ENCODE results near the gene PROX2.

Gene PROX2, protein sequence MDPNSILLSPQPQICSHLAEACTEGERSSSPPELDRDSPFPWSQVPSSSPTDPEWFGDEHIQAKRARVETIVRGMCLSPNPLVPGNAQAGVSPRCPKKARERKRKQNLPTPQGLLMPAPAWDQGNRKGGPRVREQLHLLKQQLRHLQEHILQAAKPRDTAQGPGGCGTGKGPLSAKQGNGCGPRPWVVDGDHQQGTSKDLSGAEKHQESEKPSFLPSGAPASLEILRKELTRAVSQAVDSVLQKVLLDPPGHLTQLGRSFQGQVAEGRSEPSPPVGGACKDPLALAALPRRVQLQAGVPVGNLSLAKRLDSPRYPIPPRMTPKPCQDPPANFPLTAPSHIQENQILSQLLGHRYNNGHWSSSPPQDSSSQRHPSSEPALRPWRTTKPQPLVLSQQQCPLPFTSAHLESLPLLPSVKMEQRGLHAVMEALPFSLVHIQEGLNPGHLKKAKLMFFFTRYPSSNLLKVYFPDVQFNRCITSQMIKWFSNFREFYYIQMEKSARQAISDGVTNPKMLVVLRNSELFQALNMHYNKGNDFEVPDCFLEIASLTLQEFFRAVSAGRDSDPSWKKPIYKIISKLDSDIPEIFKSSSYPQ

DNA sequence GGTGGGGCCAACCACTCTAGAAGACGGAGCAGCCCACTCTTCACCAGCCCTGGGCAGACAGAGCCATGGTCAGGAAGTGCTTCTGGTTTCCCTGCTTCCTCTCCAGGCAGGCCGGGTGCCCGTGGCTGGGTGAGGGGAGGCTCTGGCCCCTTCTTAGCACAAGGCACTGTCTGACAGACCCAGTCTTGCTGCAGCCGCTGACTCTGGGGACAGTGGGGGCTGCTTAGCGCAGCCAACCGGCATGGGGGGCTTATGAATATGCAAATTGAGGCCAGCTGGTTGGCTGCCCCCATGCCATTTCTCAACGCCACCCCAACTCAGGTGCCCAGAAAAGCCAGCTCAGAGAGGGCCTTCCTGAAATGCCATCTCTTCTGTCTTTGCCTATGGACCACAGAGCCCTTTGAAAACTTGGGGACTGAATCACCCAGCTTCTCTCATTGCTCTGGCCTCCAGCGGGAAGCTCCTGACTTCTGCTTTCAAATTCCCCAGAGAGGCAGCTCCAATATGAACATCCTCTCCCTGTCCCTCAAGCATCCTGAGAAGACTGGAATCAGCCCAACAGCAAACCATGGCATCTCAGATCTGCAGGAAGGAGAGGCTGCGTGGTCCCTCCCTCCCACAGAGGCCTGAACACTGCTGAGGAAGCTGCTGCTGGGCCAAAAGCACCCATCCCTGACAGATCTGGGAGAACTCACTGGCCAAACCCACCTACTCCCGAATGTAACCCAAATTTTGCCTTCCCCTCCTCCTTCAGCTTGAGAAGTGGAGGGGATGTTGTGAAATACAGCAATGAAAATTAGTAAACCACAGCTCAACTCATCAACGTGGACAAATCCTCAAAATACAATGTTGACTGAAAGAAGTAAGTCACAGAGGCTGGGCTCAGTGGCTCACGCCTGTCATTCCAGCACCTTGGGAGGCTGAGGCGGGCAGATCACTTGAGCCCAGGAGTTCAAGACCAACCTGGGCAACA is at the start of gene PROX2:
PROX2 (minus strand) TSS at position 205 of the 973 bp plus-strand sequence. CDS start 12,311 bp downstream, outside the sequence.
- no peak for DNase-seq

DNA sequence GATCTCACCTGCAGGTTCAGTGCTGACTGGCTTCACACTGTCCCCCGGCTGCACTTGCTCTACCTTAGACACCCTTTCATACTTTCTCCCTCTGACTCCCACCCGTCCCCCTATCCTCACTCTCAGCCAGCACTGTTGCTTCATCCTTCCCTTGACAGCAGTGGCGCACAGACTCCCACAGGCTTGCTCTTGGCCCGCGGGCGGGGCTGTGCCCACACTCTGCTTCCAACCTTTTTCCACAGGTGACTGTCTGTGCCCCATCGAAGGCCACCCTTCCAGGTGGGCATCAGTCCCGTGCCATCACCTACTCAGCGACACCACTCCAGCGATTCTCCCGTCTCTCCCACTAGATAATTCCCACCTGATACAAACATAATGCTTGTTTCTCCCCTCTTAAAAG is 48.1 kb upstream of the PROX2 start:
- DNase-seq, result no peak

DNA sequence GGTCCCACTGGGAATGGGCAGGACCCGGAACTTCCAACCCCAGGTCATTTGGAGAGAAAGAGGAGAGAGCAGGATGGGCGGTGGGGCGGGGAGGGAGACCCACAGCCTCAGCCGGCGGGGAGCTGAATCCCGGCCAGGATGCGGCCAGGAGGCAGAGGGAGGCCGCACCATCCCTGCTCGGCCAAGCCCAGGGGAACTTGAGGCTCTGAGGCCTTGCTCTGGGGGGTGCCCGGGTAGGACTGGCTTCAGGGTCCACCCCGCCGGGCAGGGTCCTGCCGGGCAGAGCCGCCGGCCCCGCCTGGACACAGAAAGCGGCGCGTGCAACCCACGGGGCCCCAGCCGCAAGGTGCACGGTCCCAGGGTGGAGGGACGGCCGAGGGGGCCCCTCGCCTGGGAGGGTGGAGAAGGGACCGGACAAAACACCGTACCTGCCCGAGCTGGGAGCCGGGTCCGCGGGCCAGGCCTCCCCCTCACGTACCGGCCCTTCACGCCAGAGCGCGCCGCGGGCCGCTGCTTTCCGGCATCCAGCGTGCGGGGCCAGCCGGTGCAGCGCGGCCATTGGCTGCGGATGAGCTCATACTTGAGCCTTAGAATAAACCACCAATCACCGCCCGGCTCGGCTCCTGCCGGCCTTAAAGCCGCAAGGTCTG is 46.9 kb upstream of the PROX2 start, which contains the start of gene RPS6KL1:
RPS6KL1 (minus strand) TSS at position 509 of the 650 bp plus-strand sequence. CDS start 1,719 bp downstream, outside the sequence.
- DNase-seq, result peak; percentile 85

DNA sequence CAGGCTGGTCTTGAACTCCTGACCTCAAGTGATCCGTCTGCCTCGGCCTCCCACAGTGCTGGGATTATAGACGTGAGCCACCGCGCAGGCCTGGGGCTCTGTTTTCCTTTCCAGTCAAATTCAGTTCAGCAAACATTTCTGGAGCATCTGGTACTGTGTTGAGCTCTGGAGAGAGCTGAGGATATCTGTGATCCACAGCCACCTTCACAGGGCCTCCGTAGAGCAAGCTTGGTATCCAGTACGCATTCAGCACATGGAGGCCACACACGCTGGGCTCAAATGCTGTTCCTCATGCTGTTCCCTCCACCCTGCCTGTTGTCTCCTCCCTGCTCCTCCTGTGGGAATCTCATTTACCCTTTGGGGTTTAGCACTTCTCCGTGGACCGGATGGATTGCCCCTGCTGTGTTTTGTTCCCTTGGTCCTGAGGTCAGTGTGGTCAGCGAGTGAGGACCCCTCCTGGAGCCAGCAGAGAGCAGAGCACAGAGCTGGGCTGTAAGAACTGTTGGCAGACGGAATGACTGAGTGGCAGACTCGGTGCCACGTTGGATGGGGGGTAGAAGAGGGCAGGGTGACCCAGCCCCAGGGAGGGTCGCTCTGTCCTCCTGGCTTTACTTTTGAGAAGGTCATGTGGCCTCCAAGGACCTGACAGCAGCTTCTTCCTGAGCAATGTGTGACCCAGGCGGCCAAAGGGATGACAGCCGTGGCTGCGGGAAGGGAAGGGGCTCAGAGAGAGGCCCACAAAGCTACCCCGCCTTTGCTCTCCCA is 46.2 kb upstream of the PROX2 start:
- DNase-seq, result no peak

GRCh38 chr14:74921053-74921620 is 45.2 kb upstream of the PROX2 start:
- DNase-seq, result no peak

DNA sequence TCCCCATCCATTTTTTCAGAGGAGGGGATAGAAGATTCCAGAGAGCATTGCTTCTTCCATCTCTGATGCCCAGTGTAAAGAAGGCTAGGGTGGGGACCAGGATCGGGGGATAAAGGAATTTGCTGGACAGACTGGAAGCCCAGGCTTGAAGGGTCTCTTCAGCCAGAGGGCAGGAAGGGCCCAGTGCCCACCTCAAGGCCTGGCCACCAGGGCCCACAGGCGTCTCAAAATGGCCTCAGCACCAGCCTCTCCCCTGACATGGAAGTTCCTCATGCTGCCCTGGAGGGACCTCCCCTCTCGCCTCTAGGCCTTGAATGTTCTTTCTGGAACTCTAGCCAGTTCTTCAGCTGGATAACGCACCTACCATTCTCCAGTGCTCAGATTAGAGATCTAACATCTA is 44.3 kb upstream of the PROX2 start:
- DNase-seq, result no peak

DNA sequence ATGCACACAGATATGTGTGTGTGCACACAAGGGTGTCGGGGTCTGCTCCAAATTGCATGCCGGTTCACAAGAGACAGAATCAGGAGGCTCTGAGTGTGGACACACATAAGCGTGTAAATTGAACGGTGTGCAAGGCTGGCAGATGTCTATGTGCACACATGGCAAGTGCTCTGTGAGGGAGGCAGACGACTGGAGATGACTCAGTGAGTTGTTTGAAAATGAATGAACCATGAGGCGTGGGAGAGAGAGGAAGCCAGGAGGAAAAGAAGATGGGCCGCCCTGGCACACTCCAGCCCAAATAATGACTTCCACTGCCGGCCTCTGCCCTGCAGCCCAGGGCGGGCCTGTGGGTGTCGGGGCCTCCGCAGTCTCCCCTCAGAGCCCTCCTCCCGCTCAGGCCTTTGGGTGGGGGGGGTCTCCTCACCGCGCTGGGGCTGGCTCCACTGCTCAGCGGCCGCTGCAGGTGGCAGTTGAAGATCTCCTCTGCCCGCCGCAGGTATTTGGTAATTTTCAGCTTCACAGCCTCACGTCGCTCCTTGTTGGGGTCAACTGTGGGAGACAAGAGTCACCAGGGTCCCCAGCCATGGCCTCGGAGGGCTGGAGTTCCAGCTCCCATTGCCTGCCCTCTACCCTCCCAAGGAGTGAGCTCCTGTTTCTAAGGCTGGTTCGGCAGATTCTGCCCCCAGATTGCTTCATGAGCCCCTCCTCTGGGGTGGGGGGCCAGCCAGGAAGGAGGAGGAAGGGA is 43.6 kb upstream of the PROX2 start:
- DNase-seq, result no peak

- no peak for DNase-seq
Observed at GRCh38 chr14:74918380-74918779, 42.4 kb upstream of the PROX2 start.

DNA sequence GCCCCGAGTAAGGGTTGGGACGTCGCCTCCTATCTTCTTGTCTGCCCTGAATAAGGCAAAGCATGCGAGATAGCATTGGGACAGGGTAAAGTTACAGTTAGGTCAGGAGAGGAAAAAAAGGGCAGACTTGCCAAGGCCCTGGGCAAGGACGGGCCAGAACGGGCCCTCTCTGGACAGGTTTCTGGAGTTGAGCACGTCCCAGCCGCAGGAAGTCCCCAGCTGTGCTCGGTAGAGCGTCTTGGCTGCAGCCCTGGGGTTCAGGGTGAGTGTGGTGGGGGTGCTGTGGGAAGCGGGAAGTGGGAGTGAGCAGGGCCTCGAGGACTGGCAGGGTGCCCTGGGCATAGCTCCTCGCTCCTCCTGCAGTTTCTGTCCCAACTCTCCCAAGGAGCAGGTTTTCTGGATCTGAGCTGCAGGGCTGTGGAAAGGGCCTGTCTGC is 41.7 kb upstream of the PROX2 start:
- no peak for DNase-seq

GRCh38 chr14:74917178-74917543 is 41.2 kb upstream of the PROX2 start:
- DNase-seq, result no peak

DNA sequence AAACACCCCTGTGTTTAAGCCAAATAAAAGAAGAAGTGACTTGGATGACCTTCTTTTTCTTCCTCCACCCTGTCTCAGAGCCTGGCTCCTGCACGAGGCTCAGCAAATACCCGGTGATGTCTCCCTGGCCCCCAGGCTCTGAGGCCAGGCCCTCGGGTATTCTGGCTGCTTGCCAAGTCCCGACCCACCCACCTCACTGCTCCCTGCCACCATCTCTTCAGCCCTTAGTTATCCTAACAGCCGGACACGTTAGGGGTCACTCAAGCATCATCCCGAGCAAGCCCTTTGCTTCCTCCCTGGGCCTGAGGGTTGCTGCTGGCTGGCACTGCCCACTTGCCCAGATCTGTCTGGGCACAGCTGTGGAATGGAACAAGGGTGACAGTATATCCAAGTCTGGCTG is 39.9 kb upstream of the PROX2 start:
- DNase-seq, result no peak

GRCh38 chr14:74915426-74915825 is 39.5 kb upstream of the PROX2 start:
- no peak for DNase-seq

GRCh38 chr14:74913986-74914573 is 38.1 kb upstream of the PROX2 start:
- peak; percentile 27 for DNase-seq

GRCh38 chr14:74913393-74913910 is 37.5 kb upstream of the PROX2 start:
- no peak for DNase-seq

DNA sequence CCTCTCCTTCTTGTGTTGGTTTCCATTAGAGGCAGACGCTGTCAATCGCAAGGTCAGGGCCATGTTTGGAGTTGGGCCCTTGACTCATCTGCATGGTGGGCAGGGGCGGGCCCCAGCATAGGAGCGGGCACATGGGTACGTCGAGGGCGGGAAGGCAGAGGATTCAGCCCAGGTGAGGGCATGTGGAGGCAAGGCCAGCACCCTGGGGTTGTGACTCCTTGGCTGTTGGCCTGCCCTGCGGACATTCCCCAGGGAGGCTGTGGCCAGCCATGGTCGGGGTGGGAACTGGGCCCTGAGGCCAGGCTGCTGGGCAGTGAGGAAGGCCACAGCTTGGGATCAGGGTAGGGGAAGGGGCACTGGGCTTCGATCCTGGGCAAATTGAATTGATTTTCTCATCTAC is 36.9 kb upstream of the PROX2 start:
- no peak for DNase-seq

GRCh38 chr14:74912111-74912510 is 36.2 kb upstream of the PROX2 start:
- DNase-seq, result no peak

DNA sequence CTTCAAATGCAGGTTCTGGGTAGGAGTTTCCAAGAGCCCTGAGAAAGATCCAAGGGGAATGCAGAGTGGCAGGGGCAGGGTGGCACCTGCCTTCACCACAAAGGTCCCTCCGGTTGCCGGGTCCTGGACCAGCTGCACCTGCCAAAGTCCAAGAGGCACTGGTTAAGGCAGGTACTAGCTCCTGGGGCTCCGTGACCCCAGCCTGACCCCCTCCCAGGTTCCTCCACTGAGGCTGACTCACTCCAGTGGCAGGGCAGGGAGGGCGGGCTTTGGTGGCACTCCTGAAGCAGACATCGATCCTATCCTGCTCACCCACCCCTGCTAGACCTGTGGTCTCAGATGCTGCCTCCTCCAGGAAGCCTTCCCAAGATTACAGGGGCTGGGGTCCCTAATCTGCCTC is 35.8 kb upstream of the PROX2 start:
- DNase-seq, result no peak

GRCh38 chr14:74911221-74911620 is 35.3 kb upstream of the PROX2 start:
- no peak for DNase-seq

DNA sequence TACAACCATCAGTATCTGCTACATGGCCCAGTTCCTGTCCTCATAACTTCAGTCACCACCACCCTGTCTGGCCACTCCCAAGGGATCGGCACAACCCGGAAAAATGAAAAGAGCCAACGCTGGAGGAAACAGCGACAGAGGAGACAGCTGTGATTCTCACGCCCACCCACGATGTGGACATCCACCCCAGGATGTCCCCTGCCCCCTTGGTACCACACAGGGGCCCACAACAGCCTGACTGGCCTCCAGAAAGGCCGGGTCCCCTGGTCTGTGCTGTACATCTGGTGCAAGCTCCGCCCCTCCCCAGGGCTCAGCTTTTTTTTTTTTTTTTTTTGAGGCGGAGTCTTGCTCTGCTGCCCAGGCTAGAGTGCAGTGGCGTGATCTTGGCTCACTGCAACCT is 34.6 kb upstream of the PROX2 start:
- no peak for DNase-seq

DNA sequence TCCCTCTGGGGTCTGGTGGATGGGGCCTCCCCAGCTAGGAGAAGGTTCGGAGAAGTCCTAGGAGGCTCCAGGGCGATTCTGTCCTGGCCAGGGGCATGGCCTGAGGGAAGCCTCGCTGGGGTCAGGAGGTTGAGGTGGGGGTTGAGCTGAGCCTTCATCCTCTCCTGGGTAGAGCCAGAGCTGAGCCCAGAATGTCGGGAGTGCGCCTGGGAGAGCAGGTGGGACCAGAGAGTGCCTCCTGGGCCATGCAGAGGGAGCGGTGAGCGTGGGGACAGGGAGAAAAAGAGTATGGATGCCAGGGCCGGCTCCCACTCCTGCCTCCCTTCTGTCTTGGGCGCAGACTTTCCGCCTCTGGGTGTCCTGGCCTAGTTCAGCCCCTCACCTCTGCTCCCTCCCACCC is 34.0 kb upstream of the PROX2 start:
- no peak for DNase-seq

Measured in activated CD4-positive, alpha-beta T cell treated with anti-CD3 and anti-CD28 coated beads, Interleukin-2, Interleukin-6, amounts not matched to agents 100 ng/mL and 50 ng/mL, durations not matched to agents 16 hours and 8 hours (primary cell).